Measurements from ENCODE around the gene RAB11FIP4.

RAB11FIP4 gene

DNA sequence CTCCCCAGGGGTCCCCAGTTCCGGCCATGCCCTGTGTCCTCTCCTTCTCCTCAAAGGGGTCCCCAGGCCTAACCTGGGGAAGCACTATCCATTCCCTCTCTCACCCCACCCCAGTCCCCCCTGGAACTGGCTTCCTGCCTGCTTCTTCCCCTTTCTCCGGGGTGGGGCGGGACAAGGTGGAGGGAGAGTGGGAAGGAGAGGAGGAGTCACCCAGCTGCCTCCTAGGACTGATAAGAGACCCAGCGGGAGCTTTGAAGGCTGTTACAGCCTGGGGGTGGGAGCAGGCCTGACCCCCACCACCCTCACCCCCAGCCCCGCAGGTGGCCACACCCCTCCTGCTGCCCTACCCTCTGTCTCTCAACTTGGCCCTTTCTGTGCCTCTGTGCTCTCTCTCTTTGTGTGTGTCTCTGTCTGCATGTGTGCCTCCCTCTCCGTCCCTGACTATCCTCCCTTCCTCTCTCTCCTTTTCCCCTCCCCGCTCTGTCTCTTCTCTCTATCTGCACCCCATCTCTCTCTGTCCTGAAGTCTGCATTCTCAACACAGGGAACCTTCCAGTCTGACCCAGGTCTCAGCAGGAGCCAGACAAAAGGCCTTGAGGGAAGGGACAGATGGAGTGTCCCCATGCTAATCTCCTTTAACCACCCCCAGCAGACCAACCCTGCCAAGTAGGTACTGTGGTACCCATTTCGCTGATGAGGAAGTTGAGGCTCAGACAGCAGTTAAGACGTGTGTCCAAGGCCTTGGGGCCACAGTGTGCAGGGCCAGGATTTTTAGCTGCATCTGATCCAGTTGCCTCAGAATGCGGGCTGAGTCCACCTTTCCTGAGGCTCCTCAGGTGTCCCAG, 66.1 kb downstream of the RAB11FIP4 start:
- H3K4me1 ChIP-seq (ENCODE audit: control insufficient read depth in 1 of 2, insufficient read depth in 1 of 2, low read depth in 1 of 2, low read length in 1 of 2) = no peaks in the 10 kb centered on the region
- peaks cover 7% of the 10 kb centered on the region for H3K27me3 ChIP-seq
- H3K36me3 ChIP-seq = no peaks in the 10 kb centered on the region
- no peaks in the 10 kb centered on the region for H3K9me3 ChIP-seq
- H3K4me3 ChIP-seq (ENCODE audit: low read depth in 1 of 2, low read length in 1 of 2) = no peak overlapping the region
- H3K27ac ChIP-seq = no peak overlapping the region
- TF ChIP-seq, protein P1, sequence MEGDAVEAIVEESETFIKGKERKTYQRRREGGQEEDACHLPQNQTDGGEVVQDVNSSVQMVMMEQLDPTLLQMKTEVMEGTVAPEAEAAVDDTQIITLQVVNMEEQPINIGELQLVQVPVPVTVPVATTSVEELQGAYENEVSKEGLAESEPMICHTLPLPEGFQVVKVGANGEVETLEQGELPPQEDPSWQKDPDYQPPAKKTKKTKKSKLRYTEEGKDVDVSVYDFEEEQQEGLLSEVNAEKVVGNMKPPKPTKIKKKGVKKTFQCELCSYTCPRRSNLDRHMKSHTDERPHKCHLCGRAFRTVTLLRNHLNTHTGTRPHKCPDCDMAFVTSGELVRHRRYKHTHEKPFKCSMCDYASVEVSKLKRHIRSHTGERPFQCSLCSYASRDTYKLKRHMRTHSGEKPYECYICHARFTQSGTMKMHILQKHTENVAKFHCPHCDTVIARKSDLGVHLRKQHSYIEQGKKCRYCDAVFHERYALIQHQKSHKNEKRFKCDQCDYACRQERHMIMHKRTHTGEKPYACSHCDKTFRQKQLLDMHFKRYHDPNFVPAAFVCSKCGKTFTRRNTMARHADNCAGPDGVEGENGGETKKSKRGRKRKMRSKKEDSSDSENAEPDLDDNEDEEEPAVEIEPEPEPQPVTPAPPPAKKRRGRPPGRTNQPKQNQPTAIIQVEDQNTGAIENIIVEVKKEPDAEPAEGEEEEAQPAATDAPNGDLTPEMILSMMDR (IDR thresholded peaks at IDR 0.05) = no peak

DNA sequence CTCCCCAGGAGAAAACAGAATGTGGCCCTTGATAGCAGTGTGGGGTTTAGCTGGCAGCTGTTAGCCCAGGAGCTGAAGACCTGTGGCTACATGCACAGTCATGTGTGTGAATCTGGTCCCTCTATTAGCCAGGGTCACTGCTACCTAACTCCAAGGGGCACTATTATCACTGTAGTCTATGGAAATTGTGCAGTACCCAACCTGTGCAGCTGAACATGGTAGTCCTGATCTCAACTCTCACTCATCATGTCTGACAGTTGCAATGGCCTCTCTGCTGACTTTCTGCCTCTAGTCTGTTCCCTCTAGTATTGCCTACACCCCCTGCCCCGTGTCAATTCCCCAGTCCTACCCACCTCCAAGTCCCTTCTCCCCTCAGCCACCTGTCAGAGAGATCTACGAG, 67.4 kb downstream of the RAB11FIP4 start:
- H3K36me3 ChIP-seq = no peaks in the 10 kb centered on the region
- H3K27me3 ChIP-seq = peaks cover 7% of the 10 kb centered on the region
- no peaks in the 10 kb centered on the region for H3K9me3 ChIP-seq
- no peak overlapping the region for H3K27ac ChIP-seq
- no peak overlapping the region for H3K4me3 ChIP-seq (ENCODE audit: low read depth in 1 of 2, low read length in 1 of 2)
- no peaks in the 10 kb centered on the region for H3K4me1 ChIP-seq (ENCODE audit: control insufficient read depth in 1 of 2, insufficient read depth in 1 of 2, low read depth in 1 of 2, low read length in 1 of 2)
- TF ChIP-seq, protein P1 (IDR thresholded peaks at IDR 0.05) = no peak

GRCh38 chr17:31459716-31460115, 68.2 kb downstream of the RAB11FIP4 start:
- H3K4me1 ChIP-seq (ENCODE audit: control insufficient read depth in 1 of 2, insufficient read depth in 1 of 2, low read depth in 1 of 2, low read length in 1 of 2) = no peaks in the 10 kb centered on the region
- no peaks in the 10 kb centered on the region for H3K36me3 ChIP-seq
- H3K27me3 ChIP-seq = peaks cover 7% of the 10 kb centered on the region
- H3K9me3 ChIP-seq = no peaks in the 10 kb centered on the region
- TF ChIP-seq, protein P1 (IDR thresholded peaks at IDR 0.05) = no peak
- H3K27ac ChIP-seq = no peak overlapping the region
- no peak overlapping the region for H3K4me3 ChIP-seq (ENCODE audit: low read depth in 1 of 2, low read length in 1 of 2)

DNA sequence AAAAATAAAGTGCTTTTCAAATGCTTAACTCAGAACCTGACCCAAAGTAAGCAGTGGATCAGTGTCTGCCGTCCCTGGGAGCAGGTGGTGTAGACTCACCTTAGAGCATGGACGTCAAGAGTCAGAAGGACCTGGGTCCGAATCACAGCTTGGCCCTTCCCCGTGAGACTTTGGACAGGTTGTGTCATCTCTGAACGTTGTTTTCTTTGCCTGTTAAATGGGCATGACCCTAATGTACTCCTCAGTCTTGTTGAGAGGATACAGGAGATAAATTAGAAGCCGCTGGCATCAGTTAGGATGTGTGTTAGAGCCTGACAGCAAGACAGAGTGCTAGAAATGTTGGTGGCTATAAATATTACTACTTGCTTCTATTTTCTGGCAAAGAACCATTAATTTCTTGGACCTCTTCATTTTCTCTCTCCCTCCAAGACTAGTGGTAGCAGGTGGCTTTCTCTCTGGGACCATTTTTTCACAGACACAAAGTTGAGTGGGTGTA, 68.8 kb downstream of the RAB11FIP4 start:
- no peak overlapping the region for H3K4me3 ChIP-seq (ENCODE audit: low read depth in 1 of 2, low read length in 1 of 2)
- TF ChIP-seq, protein P1 (IDR thresholded peaks at IDR 0.05) = no peak
- H3K36me3 ChIP-seq = no peaks in the 10 kb centered on the region
- no peaks in the 10 kb centered on the region for H3K9me3 ChIP-seq
- no peaks in the 10 kb centered on the region for H3K4me1 ChIP-seq (ENCODE audit: control insufficient read depth in 1 of 2, insufficient read depth in 1 of 2, low read depth in 1 of 2, low read length in 1 of 2)
- H3K27me3 ChIP-seq = peaks cover 7% of the 10 kb centered on the region
- no peak overlapping the region for H3K27ac ChIP-seq

- Histone ChIP-seq H3K36me3 (no peaks in the 10 kb centered on the region), H3K27me3 (peaks cover 7% of the 10 kb centered on the region), H3K27ac (no peak overlapping the region), H3K4me3 (ENCODE audit: low read depth in 1 of 2, low read length in 1 of 2) (no peak overlapping the region), H3K9me3 (no peaks in the 10 kb centered on the region), H3K4me1 (ENCODE audit: control insufficient read depth in 1 of 2, insufficient read depth in 1 of 2, low read depth in 1 of 2, low read length in 1 of 2) (no peaks in the 10 kb centered on the region)
- TF ChIP-seq, protein P1 (IDR thresholded peaks at IDR 0.05) = no peak
These were observed 69.8 kb downstream of the RAB11FIP4 start for GRCh38 chr17:31461227-31461810.

All from neutrophil (primary cell).